Measurements from ENCODE around the gene DUOX2. TPM values are rescaled to one million over a fixed set of nuclear protein-coding genes. Genes with fewer than 3 reads are reported as not detected.

Gene DUOX2
- total RNA-seq, 1 experiment from 2014 or later, result 0.44 TPM

- no peak for TF ChIP-seq EZH2phosphoT487 (IDR thresholded peaks at IDR 0.05; ENCODE audit: borderline replicate concordance)
- TF ChIP-seq ZNF274 (IDR thresholded peaks at IDR 0.05; ENCODE audit: low read depth, low read length), result no peak
- TF ChIP-seq SRF (IDR thresholded peaks at IDR 0.05; ENCODE audit: low read depth), result no peak
- TF ChIP-seq CBX3 (IDR thresholded peaks at IDR 0.05; ENCODE audit: low read depth), result no peak
- TF ChIP-seq TCF7L2 (IDR thresholded peaks at IDR 0.05; ENCODE audit: borderline replicate concordance, extremely low read depth, insufficient read depth, insufficient read length), result no peak
- TF ChIP-seq REST (IDR thresholded peaks at IDR 0.05; ENCODE audit: low read depth), result no peak
- TF ChIP-seq CEBPB (IDR thresholded peaks at IDR 0.05; ENCODE audit: low read depth), result no peak
- no peak for TF ChIP-seq EZH2 (IDR thresholded peaks at IDR 0.05)
- TF ChIP-seq POLR2AphosphoS5 (IDR thresholded peaks at IDR 0.05; ENCODE audit: low read depth, low read length), result no peak
- no peak for TF ChIP-seq JUND (IDR thresholded peaks at IDR 0.05)
- POLR2A ChIA-PET, result no interaction called here
These were observed 30.0 kb upstream of the DUOX2 start for GRCh38 chr15:45143946-45144345.

More at GRCh38 chr15:45143946-45144345, 30.0 kb upstream of the DUOX2 start:
- no peaks in the 10 kb centered on the region for H3K79me2 ChIP-seq (ENCODE audit: insufficient read depth, low read length)
- H3K27me3 ChIP-seq (ENCODE audit: insufficient read depth, low read length), result no peaks in the 10 kb centered on the region
- H3K9ac ChIP-seq (ENCODE audit: low read length), result no peak overlapping the region
- ATAC-seq (no peak), DNase-seq (ENCODE audit: low read depth, low spot score) (no peak)
- H3K4me3 ChIP-seq (replicated peaks in 1 of 2; ENCODE audit: low read depth in 1 of 2, low read length in 2 of 2), result no peak overlapping the region
- peaks cover 0 to 4% of the 10 kb centered on the region in 2 experiments; a peak in 1 of 4 replicates for H3K4me1 ChIP-seq (ENCODE audit: control insufficient read depth in 1 of 2, insufficient read depth in 2 of 2, low read length in 2 of 2)
- ChIA-PET CTCF (no interaction called here), RAD21 (ENCODE audit: low non-redundant PET in 1 of 2, low total read pairs in 2 of 2, uncharacterized antibody in 2 of 2, unreplicated experiment in 2 of 2) (no interaction called here)
- H3K4me2 ChIP-seq (ENCODE audit: low read length), result no peak overlapping the region
- no peaks in the 10 kb centered on the region for H4K20me1 ChIP-seq (ENCODE audit: insufficient read depth)
- H3K36me3 ChIP-seq (ENCODE audit: control insufficient read depth in 1 of 2, insufficient read depth in 2 of 2, low read length in 2 of 2), result peaks cover 2 to 3% of the 10 kb centered on the region in 2 experiments; a peak in 1 of 4 replicates
- no peak overlapping the region for H3K27ac ChIP-seq (ENCODE audit: low read depth, low read length)
- intact Hi-C loops (cut with micrococcal nuclease), result no loop called here
- BruUV-seq (replicated peaks), result no TSS peak
- no peaks in the 10 kb centered on the region for H3K9me2 ChIP-seq (ENCODE audit: insufficient read depth)
- H3K9me3 ChIP-seq (ENCODE audit: control insufficient read depth in 1 of 2, insufficient read depth in 1 of 2, low read depth in 1 of 2, low read length in 2 of 2), result no peaks in the 10 kb centered on the region
- H2AFZ ChIP-seq (ENCODE audit: low read depth, low read length, poor library complexity, severe bottlenecking), result no peak overlapping the region

All from HCT116 (cell line).